Adrenal gland (tissue), 12 donors: ENCODE data around the gene HYAL1. TPM values are rescaled to one million over a fixed set of nuclear protein-coding genes. Genes with fewer than 3 reads are reported as not detected.
"Not testable (repeated sequence)": the region's sequence is repeated elsewhere in the genome, so short reads cannot be mapped to it uniquely, and the experiment has no call there.

Experiments
- DNase-seq, 7 donors: peaks; one replicate each; pipeline ENCODE4 v3.0.0-alpha.2; 2019 to 2020
- H3K27ac ChIP-seq, 5 donors: fragments of 200-600 bp; sonication (generic) in 4 of 5; 1 replicate in 3 of 5; 2 replicates in 2 of 5; pipeline versions ENCODE4 v1.5.1 to v1.8.0; 2016 to 2020; ENCODE audit warnings: mild to moderate bottlenecking in 1 of 5
- H3K27me3 ChIP-seq: fragments of 200-600 bp; 2 replicates; pipeline ENCODE4 v1.8.0; 2021
- H3K36me3 ChIP-seq, 2 donors: fragments of 200-600 bp; replicated peaks in 1 of 2; 1 replicate in 1 of 2; 2 replicates in 1 of 2; pipeline versions ENCODE4 v1.5.1 to v1.8.0; 2018 to 2022
- H3K4me1 ChIP-seq, 2 donors: fragments of 200-600 bp; replicated peaks in 1 of 2; 1 replicate in 1 of 2; 2 replicates in 1 of 2; pipeline versions ENCODE4 v1.5.1 to v1.8.0; 2018 to 2021
- H3K4me3 ChIP-seq, 4 donors: fragments of 200-600 bp; sonication (generic) in 3 of 4; one replicate each; pipeline ENCODE4 v1.5.1; 2016 to 2018
- H3K9me3 ChIP-seq, 3 donors: fragments of 200-600 bp; sonication (generic) in 1 of 3; replicated peaks in 1 of 3; 1 replicate in 2 of 3; 2 replicates in 1 of 3; pipeline versions ENCODE4 v1.5.1 to v1.8.0; 2016 to 2021
- CTCF ChIP-seq, 6 experiments: fragments of 450-650 bp in 4 of 6; fragments of 200-600 bp in 2 of 6; sonication (generic) in 1 of 6; IDR thresholded peaks; 1 replicate in 5 of 6; 2 replicates in 1 of 6; pipeline versions ENCODE4 v1.5.1 to v1.8.0; 2016 to 2021; ENCODE audit warnings: antibody characterized with exemption in 6 of 6, mild to moderate bottlenecking in 2 of 6, moderate library complexity in 1 of 6
- POLR2A ChIP-seq, 2 donors: fragments of 450-650 bp; IDR thresholded peaks; one replicate each; pipeline ENCODE4 v1.6.1; 2017; ENCODE audit warnings: antibody characterized with exemption in 2 of 2, mild to moderate bottlenecking in 2 of 2, moderate library complexity in 1 of 2
- WGBS, 4 donors: extraction: QIAGEN DNeasy Blood & Tissue Kit in 2 of 4; methylation state at CpG; one replicate each; pipeline versions ENCODE4 v1.1.5 to v1.1.7; 2013 to 2017; 5-methylcytosine and 5-hydroxymethylcytosine counted together
- intact Hi-C, 2 donors: fragments of 100-400 bp; cut with DNase I; formaldehyde crosslinking; loops; one replicate each; pipeline versions ENCODE4 v1.14.1 to v1.15.0; 2022 to 2023
- polyA plus RNA-seq, 3 donors: library from polyadenylated mRNA; stranded (reverse); fragments of 200-250 nt in 2 of 3; fragments of 350-450 nt in 1 of 3; fragmentation: Illumina TruSeq in 1 of 3; extraction: RNeasy Lipid Tissue Mini Kit (QIAGEN cat#74804) in 1 of 3; gene quantifications; one replicate each; pipeline ENCODE4 v1.2.3, GENCODE V29; 2013 to 2014
- total RNA-seq, 9 donors: library from RNA; depleted of rRNA in 4 of 9; stranded (reverse); fragments of >200 nt in 4 of 9; fragments of 120-200 nt in 1 of 9; fragmentation: NEBNext Ultra II Directional in 1 of 9; extraction: Animal tissue kit (Norgen Biotek cat#: 25700) in 1 of 9; gene quantifications; one replicate each; pipeline versions ENCODE4 v1.1.0 to v1.2.4, GENCODE V29; 2013 to 2023
- donor health status: healthy with polysubstance abuse.
- donor health status: Bipolar disorder and iron deficiency.
- donor health status: DM: yes; HTN: yes; CAD: no.
- donor health status: DM: no; HTN: no; CAD: no.
- donor health status: DM: no; HTN: no; CAD: no.
- donor health status: DM: yes; HTN: yes; CAD: no.

HYAL1 gene
- total and polyA plus RNA-seq, 12 donors = 3.2 to 50.5 (median 28.2) TPM

GRCh38 chr3:50289130-50289529 is 14.2 kb downstream of the HYAL1 start:
- DNase-seq = peak in 1 of 7 donors; percentile 17
- Histone ChIP-seq H3K27me3 (no peaks in the 10 kb centered on the region), H3K4me3 (no peak overlapping the region), H3K4me1 (peaks cover 19 to 21% of the 10 kb centered on the region in 2 donors), H3K9me3 (no peaks in the 10 kb centered on the region), H3K36me3 (peaks cover 0 to 30% of the 10 kb centered on the region in 2 donors), H3K27ac (no peak overlapping the region)
- intact Hi-C loops = loop anchor here in 1 of 2 donors (5.0 to 10.0 kb wide), 2 partner anchors 43 to 164 kb away; no protein-coding TSS in a partner anchor
- WGBS, 4 donors = 89 to 95% methylated on average over 6 of the region's 6 CpGs; no CpG with 5 or more reads in 2 of the 4 donors
- TF ChIP-seq POLR2A (IDR thresholded peaks at IDR 0.05) (no peak), CTCF (IDR thresholded peaks at IDR 0.05) (no peak)

GRCh38 chr3:50288387-50289007 is 14.9 kb downstream of the HYAL1 start:
- no peak for TF ChIP-seq CTCF (IDR thresholded peaks at IDR 0.05)
- TF ChIP-seq POLR2A (IDR thresholded peaks at IDR 0.05) = no peak
- Histone ChIP-seq H3K4me1 (peaks cover 17 to 19% of the 10 kb centered on the region in 2 donors), H3K4me3 (no peak overlapping the region), H3K27ac (no peak overlapping the region), H3K9me3 (no peaks in the 10 kb centered on the region), H3K27me3 (no peaks in the 10 kb centered on the region), H3K36me3 (peaks cover 0 to 30% of the 10 kb centered on the region in 2 donors)
- intact Hi-C loops = loop anchor here in 1 of 2 donors (5.0 to 10.0 kb wide), 2 partner anchors 44 to 164 kb away; no protein-coding TSS in a partner anchor
- 92 to 95% (median 94%) methylated on average over 7 to 23 of the region's 23 CpGs for WGBS, 4 donors
- peak in 3 of 7 donors; percentile 16 to 52 (median 17) for DNase-seq

GRCh38 chr3:50287262-50287661 is 16.1 kb downstream of the HYAL1 start:
- Histone ChIP-seq H3K4me1 (peaks cover 6 to 9% of the 10 kb centered on the region in 2 donors), H3K4me3 (no peak overlapping the region), H3K36me3 (peaks cover 0 to 30% of the 10 kb centered on the region in 2 donors), H3K27ac (no peak overlapping the region), H3K9me3 (no peaks in the 10 kb centered on the region), H3K27me3 (no peaks in the 10 kb centered on the region)
- TF ChIP-seq POLR2A (IDR thresholded peaks at IDR 0.05) (no peak), CTCF (IDR thresholded peaks at IDR 0.05) (no peak)
- intact Hi-C loops = loop anchor here in 1 of 2 donors (5.0 to 10.0 kb wide), 2 partner anchors 45 to 162 kb away; no protein-coding TSS in a partner anchor
- DNase-seq = no peak
- 54 to 86% (median 80%) methylated on average over 1 of the region's 1 CpG for WGBS, 4 donors

GRCh38 chr3:50286322-50287227 is 16.8 kb downstream of the HYAL1 start:
- Histone ChIP-seq H3K4me1 (peaks cover 5 to 7% of the 10 kb centered on the region in 2 donors), H3K27me3 (no peaks in the 10 kb centered on the region), H3K4me3 (no peak overlapping the region), H3K9me3 (no peaks in the 10 kb centered on the region), H3K27ac (no peak overlapping the region), H3K36me3 (peaks cover 0 to 30% of the 10 kb centered on the region in 2 donors)
- no peak for TF ChIP-seq CTCF (IDR thresholded peaks at IDR 0.05)
- no peak for TF ChIP-seq POLR2A (IDR thresholded peaks at IDR 0.05)
- no peak for DNase-seq
- intact Hi-C loops = loop anchor here in 1 of 2 donors (5.0 to 10.0 kb wide), 2 partner anchors 46 to 162 kb away; no protein-coding TSS in a partner anchor
- WGBS, 4 donors = 87 to 91% (median 88%) methylated on average over 18 to 28 of the region's 28 CpGs

- H3K4me3 ChIP-seq, H3K4me1 ChIP-seq, H3K27me3 ChIP-seq, H3K9me3 ChIP-seq, DNase-seq, H3K27ac ChIP-seq: not testable (repeated sequence)
- whole genome bisulfite sequencing, 4 donors = 66 to 73% (median 70%) methylated on average over 6 of the region's 6 CpGs
- intact Hi-C loops = loop anchor here in 1 of 2 donors (10.0 kb wide), 1 partner anchor 159 kb away; no protein-coding TSS in a partner anchor
- peaks cover 0 to 19% of the 10 kb centered on the region in 2 donors for H3K36me3 ChIP-seq
Observed at GRCh38 chr3:50284121-50284520, 19.3 kb downstream of the HYAL1 start.
